Liver (tissue), 9 donors: ENCODE results near the gene SPAG16. TPM values are rescaled to one million over a fixed set of nuclear protein-coding genes. Genes with fewer than 3 reads are reported as not detected.

ENCODE experiments used
- DNase-seq: peaks from one replicate; pipeline ENCODE4 v3.0.0-alpha.2; 2017; ENCODE audit warnings: low spot score
- H3K27ac ChIP-seq, 2 donors: one replicate each; pipeline ENCODE4 v1.7.0; 2013; ENCODE audit warnings: inconsistent platforms in 2 of 2, low read length in 2 of 2, control low read depth in 1 of 2, low read depth in 1 of 2, mild to moderate bottlenecking in 1 of 2
- H3K27me3 ChIP-seq, 4 donors: one replicate each; pipeline versions ENCODE4 v1.6.1 to v1.7.0; 2013; ENCODE audit warnings: low read length in 3 of 4, inconsistent platforms in 1 of 4, mild to moderate bottlenecking in 1 of 4, moderate library complexity in 1 of 4; ENCODE audit not compliant: control insufficient read depth in 4 of 4, insufficient read depth in 4 of 4
- H3K36me3 ChIP-seq, 4 donors: one replicate each; pipeline versions ENCODE4 v1.6.1 to v1.7.0; 2013; ENCODE audit warnings: low read length in 3 of 4, mild to moderate bottlenecking in 3 of 4, low read depth in 1 of 4, moderate library complexity in 1 of 4; ENCODE audit not compliant: control insufficient read depth in 4 of 4, insufficient read depth in 3 of 4
- H3K4me1 ChIP-seq, 4 donors: one replicate each; pipeline versions ENCODE4 v1.6.1 to v1.7.0; 2013; ENCODE audit warnings: low read length in 3 of 4, mild to moderate bottlenecking in 3 of 4, moderate library complexity in 1 of 4; ENCODE audit not compliant: control insufficient read depth in 4 of 4, insufficient read depth in 4 of 4
- H3K4me3 ChIP-seq, 3 donors: one replicate each; pipeline versions ENCODE4 v1.6.1 to v1.7.0; 2013; ENCODE audit warnings: low read length in 3 of 3, control low read depth in 1 of 3, low read depth in 1 of 3, mild to moderate bottlenecking in 1 of 3
- H3K9ac ChIP-seq, 2 donors: one replicate each; pipeline ENCODE4 v1.7.0; 2013; ENCODE audit warnings: low read length in 2 of 2, mild to moderate bottlenecking in 2 of 2, moderate library complexity in 2 of 2, control low read depth in 1 of 2, low read depth in 1 of 2
- H3K9me3 ChIP-seq, 4 donors: one replicate each; pipeline versions ENCODE4 v1.6.1 to v1.7.0; 2013; ENCODE audit warnings: low read length in 3 of 4; ENCODE audit not compliant: control insufficient read depth in 4 of 4
- FOXA1 ChIP-seq: IDR thresholded peaks from 2 replicates; pipeline ENCODE4 v1.6.1; 2016; ENCODE audit warnings: antibody characterized with exemption
- FOXA2 ChIP-seq: IDR thresholded peaks from 2 replicates; pipeline ENCODE4 v1.6.1; 2016; ENCODE audit warnings: antibody characterized with exemption
- GABPA ChIP-seq, 2 donors: IDR thresholded peaks in 1 of 2; conservative IDR thresholded peaks in 1 of 2; 2 replicates each; pipeline ENCODE4 v1.6.1; 2016; ENCODE audit warnings: antibody characterized with exemption in 2 of 2, mild to moderate bottlenecking in 1 of 2, moderate library complexity in 1 of 2
- HNF4A ChIP-seq, 2 donors: conservative IDR thresholded peaks; 2 replicates each; pipeline ENCODE4 v1.6.1; 2016; ENCODE audit warnings: antibody characterized with exemption in 2 of 2, mild to moderate bottlenecking in 2 of 2
- HNF4G ChIP-seq: IDR thresholded peaks from 2 replicates; pipeline ENCODE4 v1.6.1; 2016; ENCODE audit warnings: antibody characterized with exemption
- JUND ChIP-seq, 2 donors: IDR thresholded peaks; 2 replicates each; pipeline ENCODE4 v1.6.1; 2016; ENCODE audit warnings: antibody characterized with exemption in 2 of 2
- MAX ChIP-seq: IDR thresholded peaks from 2 replicates; pipeline ENCODE4 v1.6.1; 2016; ENCODE audit warnings: antibody characterized with exemption
- NR2F2 ChIP-seq: IDR thresholded peaks from 2 replicates; pipeline ENCODE4 v1.6.1; 2016; ENCODE audit warnings: antibody characterized with exemption
- RAD21 ChIP-seq, 2 donors: IDR thresholded peaks; 2 replicates each; pipeline ENCODE4 v1.6.1; 2016; ENCODE audit warnings: antibody characterized with exemption in 2 of 2, mild to moderate bottlenecking in 2 of 2
- RXRA ChIP-seq, 2 donors: IDR thresholded peaks; 2 replicates each; pipeline ENCODE4 v1.6.1; 2017 to 2018; ENCODE audit warnings: antibody characterized with exemption in 2 of 2, mild to moderate bottlenecking in 1 of 2
- SP1 ChIP-seq: IDR thresholded peaks from 2 replicates; pipeline ENCODE4 v1.6.1; 2018; ENCODE audit warnings: antibody characterized with exemption, mild to moderate bottlenecking
- TAF1 ChIP-seq: conservative IDR thresholded peaks from 2 replicates; pipeline ENCODE4 v1.6.1; 2016; ENCODE audit warnings: antibody characterized with exemption, mild to moderate bottlenecking
- YY1 ChIP-seq: IDR thresholded peaks from 2 replicates; pipeline ENCODE4 v1.6.1; 2016; ENCODE audit warnings: antibody characterized with exemption, mild to moderate bottlenecking
- WGBS: extraction: QIAGEN DNeasy Blood & Tissue Kit; methylation state at CpG from one replicate; pipeline ENCODE4 v1.1.7; 2013; 5-methylcytosine and 5-hydroxymethylcytosine counted together
- polyA plus RNA-seq, 2 donors: library from polyadenylated mRNA; stranded (reverse) in 1 of 2; unstranded in 1 of 2; fragments of 200-250 nt in 1 of 2; fragments of >200 nt in 1 of 2; fragmentation: Nextera tagmentation in 1 of 2; extraction: Ambion mirVana in 1 of 2; gene quantifications; one replicate each; pipeline versions ENCODE4 v1.2.1 to v1.2.3, GENCODE V29; 2013 to 2015
- total RNA-seq, 2 donors: library from RNA; depleted of rRNA; stranded (reverse); fragments of >200 nt; gene quantifications; one replicate each; pipeline ENCODE4 v1.2.3, GENCODE V29; 2014
- TF ChIP-seq, protein P1 (sequence below): IDR thresholded peaks from 2 replicates; pipeline ENCODE4 v1.6.1; 2016; ENCODE audit warnings: antibody characterized with exemption
- TF ChIP-seq, protein P2 (sequence below): fragments of 150-350 bp; IDR thresholded peaks from 2 replicates; pipeline ENCODE4 v1.5.1; 2017; ENCODE audit warnings: improper control_type of control experiment, low read depth, low read length; ENCODE audit not compliant: missing input control
- TF ChIP-seq, protein P3 (sequence below): IDR thresholded peaks from 2 replicates; pipeline ENCODE4 v1.6.1; 2016; ENCODE audit warnings: antibody characterized with exemption
- donor health status: healthy.
- donor health status: healthy.
- donor health status: healthy.
- donor health status: healthy.
- donor health status: healthy.

SPAG16 gene
- total and polyA plus RNA-seq, 4 donors: 6.4 to 12.7 (median 11.4) TPM

GRCh38 chr2:213763354-213763753 lies 479.1 kb downstream of the SPAG16 start:
- no peak for DNase-seq
- Histone ChIP-seq H3K36me3 (no peaks in the 10 kb centered on the region), H3K27me3 (no peaks in the 10 kb centered on the region), H3K27ac (no peak overlapping the region), H3K9me3 (no peaks in the 10 kb centered on the region), H3K4me1 (no peaks in the 10 kb centered on the region), H3K9ac (no peak overlapping the region), H3K4me3 (no peak overlapping the region)
- WGBS: 65% methylated on average over 1 of the region's 1 CpG
- no peak for TF ChIP-seq FOXA2
- no peak for TF ChIP-seq SP1
- TF ChIP-seq HNF4G: no peak
- TF ChIP-seq HNF4A (conservative IDR thresholded peaks at IDR 0.05): no peak
- TF ChIP-seq NR2F2: no peak
- TF ChIP-seq TAF1: no peak
- TF ChIP-seq FOXA1: no peak
- TF ChIP-seq RXRA (IDR thresholded peaks at IDR 0.05): no peak

- DNase-seq: no peak
- TF ChIP-seq HNF4A (conservative IDR thresholded peaks at IDR 0.05) (no peak), FOXA2 (no peak), YY1 (no peak), JUND (IDR thresholded peaks at IDR 0.05) (no peak), RXRA (IDR thresholded peaks at IDR 0.05) (no peak), RAD21 (IDR thresholded peaks at IDR 0.05) (no peak), SP1 (no peak), TAF1 (no peak), GABPA (IDR thresholded peaks at IDR 0.05 in 1 of 2, conservative IDR thresholded peaks at IDR 0.05 in 1 of 2) (no peak), FOXA1 (no peak), HNF4G (no peak), MAX (no peak)
- TF ChIP-seq, protein P1, sequence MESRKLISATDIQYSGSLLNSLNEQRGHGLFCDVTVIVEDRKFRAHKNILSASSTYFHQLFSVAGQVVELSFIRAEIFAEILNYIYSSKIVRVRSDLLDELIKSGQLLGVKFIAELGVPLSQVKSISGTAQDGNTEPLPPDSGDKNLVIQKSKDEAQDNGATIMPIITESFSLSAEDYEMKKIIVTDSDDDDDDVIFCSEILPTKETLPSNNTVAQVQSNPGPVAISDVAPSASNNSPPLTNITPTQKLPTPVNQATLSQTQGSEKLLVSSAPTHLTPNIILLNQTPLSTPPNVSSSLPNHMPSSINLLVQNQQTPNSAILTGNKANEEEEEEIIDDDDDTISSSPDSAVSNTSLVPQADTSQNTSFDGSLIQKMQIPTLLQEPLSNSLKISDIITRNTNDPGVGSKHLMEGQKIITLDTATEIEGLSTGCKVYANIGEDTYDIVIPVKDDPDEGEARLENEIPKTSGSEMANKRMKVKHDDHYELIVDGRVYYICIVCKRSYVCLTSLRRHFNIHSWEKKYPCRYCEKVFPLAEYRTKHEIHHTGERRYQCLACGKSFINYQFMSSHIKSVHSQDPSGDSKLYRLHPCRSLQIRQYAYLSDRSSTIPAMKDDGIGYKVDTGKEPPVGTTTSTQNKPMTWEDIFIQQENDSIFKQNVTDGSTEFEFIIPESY: no peak
- TF ChIP-seq, protein P2, sequence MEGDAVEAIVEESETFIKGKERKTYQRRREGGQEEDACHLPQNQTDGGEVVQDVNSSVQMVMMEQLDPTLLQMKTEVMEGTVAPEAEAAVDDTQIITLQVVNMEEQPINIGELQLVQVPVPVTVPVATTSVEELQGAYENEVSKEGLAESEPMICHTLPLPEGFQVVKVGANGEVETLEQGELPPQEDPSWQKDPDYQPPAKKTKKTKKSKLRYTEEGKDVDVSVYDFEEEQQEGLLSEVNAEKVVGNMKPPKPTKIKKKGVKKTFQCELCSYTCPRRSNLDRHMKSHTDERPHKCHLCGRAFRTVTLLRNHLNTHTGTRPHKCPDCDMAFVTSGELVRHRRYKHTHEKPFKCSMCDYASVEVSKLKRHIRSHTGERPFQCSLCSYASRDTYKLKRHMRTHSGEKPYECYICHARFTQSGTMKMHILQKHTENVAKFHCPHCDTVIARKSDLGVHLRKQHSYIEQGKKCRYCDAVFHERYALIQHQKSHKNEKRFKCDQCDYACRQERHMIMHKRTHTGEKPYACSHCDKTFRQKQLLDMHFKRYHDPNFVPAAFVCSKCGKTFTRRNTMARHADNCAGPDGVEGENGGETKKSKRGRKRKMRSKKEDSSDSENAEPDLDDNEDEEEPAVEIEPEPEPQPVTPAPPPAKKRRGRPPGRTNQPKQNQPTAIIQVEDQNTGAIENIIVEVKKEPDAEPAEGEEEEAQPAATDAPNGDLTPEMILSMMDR: no peak
- TF ChIP-seq, protein P3, sequence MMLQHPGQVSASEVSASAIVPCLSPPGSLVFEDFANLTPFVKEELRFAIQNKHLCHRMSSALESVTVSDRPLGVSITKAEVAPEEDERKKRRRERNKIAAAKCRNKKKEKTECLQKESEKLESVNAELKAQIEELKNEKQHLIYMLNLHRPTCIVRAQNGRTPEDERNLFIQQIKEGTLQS: no peak
- Histone ChIP-seq H3K27ac (no peak overlapping the region), H3K27me3 (no peaks in the 10 kb centered on the region), H3K4me1 (no peaks in the 10 kb centered on the region), H3K9ac (no peak overlapping the region), H3K36me3 (no peaks in the 10 kb centered on the region), H3K4me3 (no peak overlapping the region), H3K9me3 (no peaks in the 10 kb centered on the region)
- 24% methylated on average over 1 of the region's 1 CpG for WGBS
These were observed 479.7 kb downstream of the SPAG16 start for GRCh38 chr2:213763963-213764362.

GRCh38 chr2:213764849-213765248 lies 480.6 kb downstream of the SPAG16 start:
- TF ChIP-seq JUND (IDR thresholded peaks at IDR 0.05) (no peak), FOXA1 (no peak), TAF1 (no peak)
- TF ChIP-seq, protein P1: no peak
- TF ChIP-seq, protein P3: no peak
- DNase-seq: no peak
- H3K27ac ChIP-seq: no peak overlapping the region
- no peak overlapping the region for H3K4me3 ChIP-seq
- H3K4me1 ChIP-seq: no peaks in the 10 kb centered on the region
- no peaks in the 10 kb centered on the region for H3K36me3 ChIP-seq
- 88% methylated on average over 10 of the region's 10 CpGs for WGBS
- H3K9me3 ChIP-seq: no peaks in the 10 kb centered on the region
- H3K9ac ChIP-seq: no peak overlapping the region
- H3K27me3 ChIP-seq: no peaks in the 10 kb centered on the region
